NCI-H2081 (cell line): ENCODE results near the gene OR56A5.

Experiments
- DNase-seq, 2 experiments: peaks; one replicate each; lab custom pipeline; 2025; lab: John Stamatoyannopoulos, UW

The OR56A5 gene

DNA sequence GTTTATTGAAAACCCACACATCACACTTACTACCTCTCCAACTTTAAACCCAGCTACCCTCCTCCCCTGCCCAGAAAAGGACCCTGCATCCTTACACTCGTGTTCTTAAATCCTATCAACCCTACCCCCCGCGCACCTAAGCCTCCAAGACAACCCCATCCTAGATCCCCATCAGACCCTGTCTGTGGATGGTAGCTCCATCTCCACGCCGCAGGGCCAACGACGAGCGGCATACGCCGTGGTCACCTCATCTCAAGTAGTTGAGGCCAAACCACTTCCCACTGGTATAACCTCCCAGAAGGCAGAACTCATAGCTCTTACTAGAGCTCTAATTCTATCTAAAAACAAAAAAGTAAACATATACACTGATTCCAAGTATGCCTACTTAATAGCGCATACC, 35.6 kb downstream of the OR56A5 start:
- DNase-seq: no peak

- no peak for DNase-seq
These were observed 37.2 kb downstream of the OR56A5 start for GRCh38 chr11:5931061-5931460.

- DNase-seq: no peak
These were observed 37.7 kb downstream of the OR56A5 start for GRCh38 chr11:5930614-5931013.

GRCh38 chr11:5929571-5930368, 38.5 kb downstream of the OR56A5 start:
- DNase-seq: no peak

- DNase-seq: no peak
These were observed 39.5 kb downstream of the OR56A5 start for GRCh38 chr11:5928811-5929210.

DNA sequence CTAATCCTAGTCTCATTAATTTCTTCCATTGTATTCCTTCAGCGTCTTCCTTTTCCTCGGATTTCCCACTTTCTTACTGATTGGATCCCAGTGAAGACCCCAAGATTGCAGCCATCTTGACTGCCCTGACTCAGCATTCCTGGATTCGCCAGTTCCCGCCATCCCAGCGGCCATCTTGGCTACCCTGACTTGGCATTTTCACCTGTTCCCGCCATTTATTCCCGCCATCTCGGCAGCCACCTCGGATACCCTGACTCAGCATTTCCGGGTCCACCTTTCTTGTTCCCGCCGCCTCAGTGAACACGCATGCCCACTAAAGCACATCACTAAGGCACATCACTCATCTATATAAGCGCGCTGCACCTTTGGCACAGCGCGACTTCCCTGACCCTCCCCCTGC, 40.0 kb downstream of the OR56A5 start:
- DNase-seq: no peak

DNA sequence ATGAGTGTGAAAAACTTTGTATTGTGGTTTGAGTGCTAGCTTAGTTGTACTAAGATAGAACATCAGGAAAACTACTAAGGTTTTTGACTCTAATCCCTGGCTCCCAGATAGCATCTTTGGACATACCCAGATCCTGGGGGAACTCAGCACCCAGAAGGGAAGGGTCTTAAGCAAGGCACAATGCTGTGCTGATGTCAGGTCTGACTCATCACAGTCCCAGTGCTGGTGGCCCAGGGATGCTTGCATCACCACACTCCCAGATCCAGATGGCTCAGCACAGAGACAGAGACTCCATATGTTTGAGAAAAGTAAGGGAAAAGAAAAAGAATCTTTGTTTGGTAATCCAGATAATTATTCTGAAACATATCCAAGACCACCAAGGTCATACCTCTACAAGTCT, 44.5 kb downstream of the OR56A5 start:
- DNase-seq: no peak

DNA sequence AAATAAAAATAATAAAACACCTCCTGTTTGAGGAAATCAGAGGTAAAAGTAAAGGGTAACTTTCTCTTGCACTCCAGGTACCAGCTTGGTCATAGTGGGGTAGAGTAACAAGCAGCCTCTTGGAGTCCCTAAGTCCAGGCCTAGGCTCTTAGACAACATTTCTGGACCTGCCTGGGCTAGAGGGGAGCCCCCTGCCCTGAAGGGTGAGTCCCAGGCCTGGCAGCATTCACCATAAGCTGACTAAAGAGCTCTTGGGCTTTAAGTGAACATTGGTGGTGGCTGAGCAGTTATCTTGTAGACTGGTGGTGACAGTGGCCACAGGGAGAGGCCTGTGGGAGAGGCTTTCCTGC, 44.9 kb downstream of the OR56A5 start:
- DNase-seq: no peak

- DNase-seq: no peak
These were observed 45.4 kb downstream of the OR56A5 start for GRCh38 chr11:5922749-5923426.
